OCI-LY3 (cell line): ENCODE data around the gene CMKLR1.

ENCODE experiments used
- H2AFZ ChIP-seq: fragments of 200-600, 300-600 bp; shearing (Covaris generic); 2 replicates; pipeline ENCODE4 v1.6.0; 2014; ENCODE audit warnings: antibody characterized with exemption, low read depth, low read length
- H3K27ac ChIP-seq: fragments of 200-600, 300-600 bp; sonication (generic); 2 replicates; pipeline ENCODE4 v1.5.1; 2014; ENCODE audit warnings: mild to moderate bottlenecking, low read length, moderate library complexity, mixed read lengths
- H3K27me3 ChIP-seq: fragments of 200-600, 300-600 bp; sonication (generic); 2 replicates; pipeline ENCODE4 v1.6.1; 2014; ENCODE audit warnings: low read depth, low read length, mixed read lengths
- H3K36me3 ChIP-seq: fragments of 200-600, 300-600 bp; sonication (generic); replicated peaks from 2 replicates; pipeline ENCODE3; 2014; ENCODE audit warnings: low read depth, low read length, mixed read lengths
- H3K4me1 ChIP-seq: fragments of 300-600, 200-600 bp; sonication (generic); 2 replicates; pipeline ENCODE4 v1.6.1; 2014; ENCODE audit warnings: low read length, mixed read lengths
- H3K4me2 ChIP-seq: fragments of 200-600, 300-600 bp; sonication (generic); 2 replicates; pipeline ENCODE4 v1.6.1; 2014; ENCODE audit warnings: low read length, mixed read lengths
- H3K4me3 ChIP-seq: fragments of 300-600, 200-600 bp; sonication (generic); 2 replicates; pipeline ENCODE4 v1.5.1; 2014; ENCODE audit warnings: antibody characterized with exemption, mild to moderate bottlenecking, low read length, moderate library complexity
- H3K79me2 ChIP-seq: fragments of 300-600, 200-600 bp; shearing (Covaris generic); 2 replicates; pipeline ENCODE4 v1.6.1; 2014; ENCODE audit warnings: mild to moderate bottlenecking, low read length, mixed read lengths
- H3K9ac ChIP-seq: fragments of 300-600, 200-600 bp; shearing (Covaris generic); 2 replicates; pipeline ENCODE4 v1.6.0; 2014; ENCODE audit warnings: mild to moderate bottlenecking, low read length, moderate library complexity
- H3K9me3 ChIP-seq: fragments of 200-600, 300-600 bp; shearing (Covaris generic); 2 replicates; pipeline ENCODE4 v1.6.1; 2014; ENCODE audit warnings: low read length, mixed read lengths; ENCODE audit not compliant: insufficient read depth
- H4K20me1 ChIP-seq: fragments of 200-600, 300-600 bp; sonication (generic); 2 replicates; pipeline ENCODE4 v1.6.1; 2016; ENCODE audit warnings: low read length, mixed read lengths; ENCODE audit not compliant: insufficient read depth
- EZH2phosphoT487 ChIP-seq: fragments of 200-600 bp; shearing (Covaris generic); IDR thresholded peaks from 2 replicates; pipeline ENCODE4 v1.6.1; 2018; ENCODE audit warnings: antibody characterized with exemption, mixed run types, low read depth
- TF ChIP-seq, protein P1 (sequence below): fragments of 200-600, 300-600 bp; sonication (generic); IDR thresholded peaks from 2 replicates; pipeline ENCODE4 v1.5.1; 2014; ENCODE audit warnings: antibody characterized with exemption, low read length, low read depth

The CMKLR1 gene

DNA sequence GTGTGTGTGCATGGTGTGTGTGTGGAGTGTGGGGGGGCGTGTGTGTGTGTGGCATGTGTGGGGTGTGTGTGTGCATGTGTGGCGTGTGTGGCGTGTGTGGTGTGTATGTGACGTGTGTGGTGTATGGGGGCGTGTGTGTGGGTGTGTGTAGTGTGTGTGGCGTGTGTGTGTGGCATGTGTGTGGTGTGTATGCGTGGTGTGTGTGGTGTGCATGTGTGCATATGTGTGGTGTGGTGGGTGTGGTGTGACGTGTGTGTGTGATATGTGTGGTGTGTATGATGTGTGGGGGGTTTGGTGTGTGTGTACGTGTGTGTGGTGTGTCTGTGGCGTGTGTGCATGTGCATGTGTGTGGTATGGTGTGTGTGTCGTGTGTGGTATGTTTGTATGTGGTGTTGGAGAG, 24.1 kb upstream of the CMKLR1 start:
- H3K9me3 ChIP-seq, result no peaks in the 10 kb centered on the region
- peaks cover 51% of the 10 kb centered on the region for H3K27me3 ChIP-seq
- H3K36me3 ChIP-seq, result no peaks in the 10 kb centered on the region
- H4K20me1 ChIP-seq, result peaks cover 8% of the 10 kb centered on the region; the same call in 1 of the 2 replicates
- H3K4me1 ChIP-seq, result peaks cover 15% of the 10 kb centered on the region
- no peak overlapping the region for H3K9ac ChIP-seq
- H3K4me2 ChIP-seq, result no peak overlapping the region
- no peak for TF ChIP-seq EZH2phosphoT487
- H3K4me3 ChIP-seq, result no peak overlapping the region
- no peak overlapping the region for H3K27ac ChIP-seq
- no peaks in the 10 kb centered on the region for H3K79me2 ChIP-seq
- no peak overlapping the region for H2AFZ ChIP-seq

DNA sequence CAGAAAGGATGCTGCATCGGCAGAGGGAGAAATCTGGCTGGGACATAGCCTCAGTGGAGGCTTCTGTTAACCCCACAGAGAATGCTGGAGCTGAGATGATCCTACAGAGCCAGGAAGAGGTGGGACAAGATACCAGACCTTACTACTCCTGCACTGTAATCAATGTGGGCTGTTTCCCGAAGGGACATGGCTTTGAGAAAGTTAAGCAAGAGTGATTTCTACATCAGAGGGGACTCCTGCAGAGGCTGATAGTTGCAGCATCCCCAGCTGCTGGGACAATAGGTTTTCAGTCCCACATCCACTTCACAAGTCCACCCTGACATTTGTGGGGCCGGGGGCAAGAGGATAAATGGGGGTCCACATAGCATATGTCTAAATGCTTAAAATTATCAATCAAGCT, 22.5 kb upstream of the CMKLR1 start:
- H3K79me2 ChIP-seq, result no peaks in the 10 kb centered on the region
- TF ChIP-seq, protein P1, sequence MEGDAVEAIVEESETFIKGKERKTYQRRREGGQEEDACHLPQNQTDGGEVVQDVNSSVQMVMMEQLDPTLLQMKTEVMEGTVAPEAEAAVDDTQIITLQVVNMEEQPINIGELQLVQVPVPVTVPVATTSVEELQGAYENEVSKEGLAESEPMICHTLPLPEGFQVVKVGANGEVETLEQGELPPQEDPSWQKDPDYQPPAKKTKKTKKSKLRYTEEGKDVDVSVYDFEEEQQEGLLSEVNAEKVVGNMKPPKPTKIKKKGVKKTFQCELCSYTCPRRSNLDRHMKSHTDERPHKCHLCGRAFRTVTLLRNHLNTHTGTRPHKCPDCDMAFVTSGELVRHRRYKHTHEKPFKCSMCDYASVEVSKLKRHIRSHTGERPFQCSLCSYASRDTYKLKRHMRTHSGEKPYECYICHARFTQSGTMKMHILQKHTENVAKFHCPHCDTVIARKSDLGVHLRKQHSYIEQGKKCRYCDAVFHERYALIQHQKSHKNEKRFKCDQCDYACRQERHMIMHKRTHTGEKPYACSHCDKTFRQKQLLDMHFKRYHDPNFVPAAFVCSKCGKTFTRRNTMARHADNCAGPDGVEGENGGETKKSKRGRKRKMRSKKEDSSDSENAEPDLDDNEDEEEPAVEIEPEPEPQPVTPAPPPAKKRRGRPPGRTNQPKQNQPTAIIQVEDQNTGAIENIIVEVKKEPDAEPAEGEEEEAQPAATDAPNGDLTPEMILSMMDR, result no peak
- TF ChIP-seq EZH2phosphoT487, result no peak
- H4K20me1 ChIP-seq, result peaks cover 8% of the 10 kb centered on the region
- H3K9ac ChIP-seq, result no peak overlapping the region
- no peak overlapping the region for H3K27ac ChIP-seq
- no peak overlapping the region for H2AFZ ChIP-seq
- H3K27me3 ChIP-seq, result peaks cover 53% of the 10 kb centered on the region
- H3K9me3 ChIP-seq, result no peaks in the 10 kb centered on the region
- peaks cover 15% of the 10 kb centered on the region for H3K4me1 ChIP-seq
- H3K4me3 ChIP-seq, result no peak overlapping the region
- H3K4me2 ChIP-seq, result no peak overlapping the region
- no peaks in the 10 kb centered on the region for H3K36me3 ChIP-seq

DNA sequence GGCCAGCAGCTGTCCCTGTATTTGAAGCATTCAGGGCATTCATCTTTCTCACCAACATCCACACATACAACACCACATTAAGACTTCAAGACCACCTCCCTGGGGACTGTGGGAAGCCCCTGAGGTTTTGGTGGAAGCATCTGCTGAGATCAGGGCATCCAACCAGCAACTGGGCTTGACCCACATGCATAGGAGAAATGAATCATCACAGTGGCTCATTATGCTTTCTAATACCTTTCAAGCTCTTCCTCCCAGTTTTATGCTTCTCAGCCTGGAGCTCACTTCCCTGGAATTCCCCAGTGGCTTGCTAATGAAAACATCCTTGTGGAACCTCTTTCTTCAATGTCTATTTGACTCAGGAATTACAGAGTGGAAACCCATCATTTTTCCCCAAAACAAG, 21.4 kb upstream of the CMKLR1 start:
- Histone ChIP-seq H3K9me3 (no peaks in the 10 kb centered on the region), H3K27ac (no peak overlapping the region), H3K27me3 (peaks cover 48% of the 10 kb centered on the region), H3K79me2 (no peaks in the 10 kb centered on the region), H3K9ac (no peak overlapping the region), H3K36me3 (no peaks in the 10 kb centered on the region), H2AFZ (no peak overlapping the region), H4K20me1 (peaks cover 8% of the 10 kb centered on the region), H3K4me2 (peak overlapping the region; percentile 38), H3K4me3 (no peak overlapping the region), H3K4me1 (peaks cover 15% of the 10 kb centered on the region)
- no peak for TF ChIP-seq EZH2phosphoT487
- TF ChIP-seq, protein P1, result no peak

DNA sequence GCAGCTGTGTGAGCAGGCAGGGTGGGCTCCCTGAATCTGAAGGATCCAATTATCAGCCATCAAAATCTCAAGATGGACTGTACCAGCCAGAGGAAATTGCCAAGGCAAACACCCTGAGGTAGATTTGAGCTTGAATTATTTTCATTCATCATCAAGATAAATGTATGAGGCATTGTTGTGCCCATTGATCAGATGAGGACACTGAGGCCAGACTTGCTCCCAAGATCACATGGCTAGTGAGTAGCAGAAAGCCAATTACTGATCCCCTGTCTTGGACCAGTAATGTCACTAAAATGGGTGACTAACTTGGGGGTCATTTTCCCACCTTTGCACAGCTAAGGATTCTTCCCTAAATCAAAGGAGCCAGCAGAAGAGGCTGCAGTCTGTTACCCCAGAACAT, 20.9 kb upstream of the CMKLR1 start:
- H2AFZ ChIP-seq, result no peak overlapping the region
- peaks cover 50% of the 10 kb centered on the region for H3K27me3 ChIP-seq
- H3K9ac ChIP-seq, result no peak overlapping the region
- no peak overlapping the region for H3K27ac ChIP-seq
- peak overlapping the region; percentile 38 for H3K4me2 ChIP-seq
- H4K20me1 ChIP-seq, result peaks cover 8% of the 10 kb centered on the region
- H3K9me3 ChIP-seq, result no peaks in the 10 kb centered on the region
- no peaks in the 10 kb centered on the region for H3K36me3 ChIP-seq
- no peak for TF ChIP-seq EZH2phosphoT487
- TF ChIP-seq, protein P1, result no peak
- no peak overlapping the region for H3K4me3 ChIP-seq
- H3K79me2 ChIP-seq, result no peaks in the 10 kb centered on the region
- H3K4me1 ChIP-seq, result peaks cover 15% of the 10 kb centered on the region

DNA sequence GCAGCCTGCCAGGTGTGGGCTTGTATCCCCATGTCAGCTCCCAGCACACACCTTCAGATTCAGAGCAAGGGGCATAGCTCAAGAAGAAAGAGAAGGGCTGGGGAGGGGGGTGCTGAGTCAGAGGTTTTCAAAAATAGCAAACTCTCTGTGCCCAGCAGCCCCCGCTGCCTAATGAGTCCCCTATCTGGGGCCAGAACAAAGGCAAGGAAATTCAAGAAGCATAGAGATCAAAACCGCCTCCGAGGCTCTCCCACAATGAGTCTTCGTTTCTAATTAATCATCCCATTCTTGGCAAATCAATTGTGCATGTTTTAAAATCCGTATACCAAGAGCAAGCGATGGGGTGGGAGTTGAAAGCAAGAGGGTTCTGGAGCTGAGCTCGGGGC, 19.5 kb upstream of the CMKLR1 start:
- Histone ChIP-seq H3K9me3 (no peaks in the 10 kb centered on the region), H3K4me1 (peaks cover 15% of the 10 kb centered on the region), H3K4me2 (no peak overlapping the region), H3K27me3 (peaks cover 44% of the 10 kb centered on the region), H3K27ac (no peak overlapping the region), H4K20me1 (peaks cover 8% of the 10 kb centered on the region), H3K9ac (no peak overlapping the region), H2AFZ (no peak overlapping the region), H3K36me3 (no peaks in the 10 kb centered on the region), H3K79me2 (no peaks in the 10 kb centered on the region), H3K4me3 (no peak overlapping the region)
- TF ChIP-seq, protein P1, result no peak
- no peak for TF ChIP-seq EZH2phosphoT487
